Measurements from ENCODE around the gene RNF207.

Gene RNF207

GRCh38 chr1:6180268-6180706 is 25.6 kb upstream of the RNF207 start, which contains the start of gene CHD5:
TSS of gene CHD5 (minus strand) at chr1:6180321. CDS start at chr1:6180023, 298 bp downstream.
- no peak within 1 kb of the TSS for H3K27ac ChIP-seq (ENCODE audit: low read depth, low read length)
- no peaks in the 10 kb centered on the region for H3K27me3 ChIP-seq (ENCODE audit: low read length)
- no peak for TF ChIP-seq CTCF (IDR thresholded peaks at IDR 0.05; ENCODE audit: insufficient read depth, low read length, poor library complexity, severe bottlenecking)
- no peak for TF ChIP-seq EZH2phosphoT487 (conservative IDR thresholded peaks at IDR 0.05; ENCODE audit: low read length)
- no peaks in the 10 kb centered on the region for H3K79me2 ChIP-seq (ENCODE audit: insufficient read depth, low read length)
- no peaks in the 10 kb centered on the region for H3K36me3 ChIP-seq (ENCODE audit: low read length)
- H2AFZ ChIP-seq (ENCODE audit: low read depth, low read length, severe bottlenecking), result no peak within 1 kb of the TSS
- no peak within 1 kb of the TSS for H3K4me2 ChIP-seq (ENCODE audit: low read depth, low read length, poor library complexity, severe bottlenecking)
- peaks cover 4% of the 10 kb centered on the region for H3F3A ChIP-seq (ENCODE audit: insufficient read depth)
- H3K9me3 ChIP-seq (ENCODE audit: insufficient read depth, low read length), result no peaks in the 10 kb centered on the region
- no peak within 1 kb of the TSS for H3K9ac ChIP-seq (ENCODE audit: low read length)
- H3K9me2 ChIP-seq (replicated peaks; ENCODE audit: insufficient read depth, low read length), result no peaks in the 10 kb centered on the region
- no peak within 1 kb of the TSS for H3K4me3 ChIP-seq (ENCODE audit: insufficient read depth, low read length, poor library complexity, severe bottlenecking)
- H4K20me1 ChIP-seq (ENCODE audit: low read depth, low read length), result no peaks in the 10 kb centered on the region

GRCh38 chr1:6180707-6181311 is 25.1 kb upstream of the RNF207 start:
- no peaks in the 10 kb centered on the region for H3K9me2 ChIP-seq (replicated peaks; ENCODE audit: insufficient read depth, low read length)
- TF ChIP-seq EZH2phosphoT487 (conservative IDR thresholded peaks at IDR 0.05; ENCODE audit: low read length), result no peak
- no peak for TF ChIP-seq CTCF (IDR thresholded peaks at IDR 0.05; ENCODE audit: insufficient read depth, low read length, poor library complexity, severe bottlenecking)
- H3K27ac ChIP-seq (ENCODE audit: low read depth, low read length), result no peak overlapping the region
- H3K4me2 ChIP-seq (ENCODE audit: low read depth, low read length, poor library complexity, severe bottlenecking), result no peak overlapping the region
- no peaks in the 10 kb centered on the region for H3K27me3 ChIP-seq (ENCODE audit: low read length)
- no peaks in the 10 kb centered on the region for H3K9me3 ChIP-seq (ENCODE audit: insufficient read depth, low read length)
- H3F3A ChIP-seq (ENCODE audit: insufficient read depth), result peaks cover 7% of the 10 kb centered on the region
- no peaks in the 10 kb centered on the region for H4K20me1 ChIP-seq (ENCODE audit: low read depth, low read length)
- no peak overlapping the region for H3K9ac ChIP-seq (ENCODE audit: low read length)
- no peak overlapping the region for H2AFZ ChIP-seq (ENCODE audit: low read depth, low read length, severe bottlenecking)
- H3K79me2 ChIP-seq (ENCODE audit: insufficient read depth, low read length), result no peaks in the 10 kb centered on the region
- no peaks in the 10 kb centered on the region for H3K36me3 ChIP-seq (ENCODE audit: low read length)
- no peak overlapping the region for H3K4me3 ChIP-seq (ENCODE audit: insufficient read depth, low read length, poor library complexity, severe bottlenecking)

- no peak overlapping the region for H3K9ac ChIP-seq (ENCODE audit: low read length)
Measured at GRCh38 chr1:6181347-6181770, 24.6 kb upstream of the RNF207 start.

More at GRCh38 chr1:6181347-6181770, 24.6 kb upstream of the RNF207 start:
- H3K27ac ChIP-seq (ENCODE audit: low read depth, low read length), result no peak overlapping the region
- no peaks in the 10 kb centered on the region for H3K27me3 ChIP-seq (ENCODE audit: low read length)
- H2AFZ ChIP-seq (ENCODE audit: low read depth, low read length, severe bottlenecking), result no peak overlapping the region
- no peak overlapping the region for H3K4me2 ChIP-seq (ENCODE audit: low read depth, low read length, poor library complexity, severe bottlenecking)
- no peaks in the 10 kb centered on the region for H3K9me2 ChIP-seq (replicated peaks; ENCODE audit: insufficient read depth, low read length)
- H3K36me3 ChIP-seq (ENCODE audit: low read length), result no peaks in the 10 kb centered on the region
- no peaks in the 10 kb centered on the region for H3K9me3 ChIP-seq (ENCODE audit: insufficient read depth, low read length)
- H4K20me1 ChIP-seq (ENCODE audit: low read depth, low read length), result no peaks in the 10 kb centered on the region
- H3F3A ChIP-seq (ENCODE audit: insufficient read depth), result peaks cover 7% of the 10 kb centered on the region
- H3K79me2 ChIP-seq (ENCODE audit: insufficient read depth, low read length), result no peaks in the 10 kb centered on the region
- no peak overlapping the region for H3K4me3 ChIP-seq (ENCODE audit: insufficient read depth, low read length, poor library complexity, severe bottlenecking)
- TF ChIP-seq CTCF (IDR thresholded peaks at IDR 0.05; ENCODE audit: insufficient read depth, low read length, poor library complexity, severe bottlenecking), result no peak
- TF ChIP-seq EZH2phosphoT487 (conservative IDR thresholded peaks at IDR 0.05; ENCODE audit: low read length), result no peak

Data from SU-DHL-6 (cell line).